GM21528 (cell line): ENCODE data around the gene C5.

Experiments used
- ATAC-seq: cut with Tn5 transposase; IDR thresholded peaks from one replicate; pipeline ENCODE4 v1.9.1; 2021; ENCODE audit warnings: mild to moderate bottlenecking, moderate library complexity; ENCODE audit not compliant: unreplicated experiment, low FRiP score

The C5 gene

GRCh38 chr9:120928015-120928482 is 122.0 kb downstream of the C5 start:
- no peak for ATAC-seq

- ATAC-seq, result no peak
These were observed 122.6 kb downstream of the C5 start for GRCh38 chr9:120927269-120928014.

GRCh38 chr9:120926397-120926928 is 123.6 kb downstream of the C5 start, which contains the start of gene TRAF1:
TSS of gene TRAF1 (minus strand) at chr9:120926796. CDS start at chr9:120926075, 721 bp downstream.
- ATAC-seq, result peak; percentile 26

- peak; percentile 45 for ATAC-seq
These were observed 124.3 kb downstream of the C5 start for GRCh38 chr9:120925535-120926396.

DNA sequence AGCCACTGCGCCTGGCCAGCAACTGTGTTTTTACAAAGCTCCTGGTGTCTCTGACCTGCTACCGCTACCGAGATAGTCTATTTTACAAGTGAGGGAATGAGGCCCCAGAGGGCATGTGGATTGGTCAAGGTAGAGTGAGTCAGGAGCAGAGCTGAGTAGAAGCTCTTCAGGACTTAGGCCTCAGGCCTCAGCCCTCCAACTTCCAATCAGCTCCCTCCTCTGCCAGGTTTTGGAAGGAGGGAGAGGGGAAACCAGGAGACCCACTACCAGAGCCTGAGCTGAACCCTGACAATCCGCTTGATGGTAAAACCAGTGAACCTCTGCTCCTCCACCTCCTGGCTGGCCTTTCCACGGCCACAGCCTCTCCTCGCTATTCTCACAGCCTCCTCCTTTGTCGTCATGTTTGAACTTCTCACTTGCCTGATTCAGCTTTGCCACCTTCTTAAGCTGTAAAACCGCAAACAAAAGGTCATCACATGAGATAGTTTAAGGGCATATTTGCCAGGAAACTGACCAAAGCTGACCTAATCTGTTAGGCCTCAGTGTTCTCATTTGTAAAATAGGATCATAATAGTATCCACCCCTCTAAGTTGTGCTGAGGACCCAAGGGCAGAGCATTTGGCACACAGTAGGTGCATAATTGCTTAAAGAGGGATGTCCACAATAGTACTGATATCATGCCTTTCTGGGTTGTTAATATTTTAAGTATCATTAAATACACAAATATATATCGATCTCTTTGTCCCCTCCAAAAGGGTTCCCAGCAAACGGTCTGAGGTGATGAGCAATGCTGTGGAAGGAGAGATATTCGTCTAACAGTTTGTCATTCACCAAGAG is 125.2 kb downstream of the C5 start:
- ATAC-seq, result no peak

DNA sequence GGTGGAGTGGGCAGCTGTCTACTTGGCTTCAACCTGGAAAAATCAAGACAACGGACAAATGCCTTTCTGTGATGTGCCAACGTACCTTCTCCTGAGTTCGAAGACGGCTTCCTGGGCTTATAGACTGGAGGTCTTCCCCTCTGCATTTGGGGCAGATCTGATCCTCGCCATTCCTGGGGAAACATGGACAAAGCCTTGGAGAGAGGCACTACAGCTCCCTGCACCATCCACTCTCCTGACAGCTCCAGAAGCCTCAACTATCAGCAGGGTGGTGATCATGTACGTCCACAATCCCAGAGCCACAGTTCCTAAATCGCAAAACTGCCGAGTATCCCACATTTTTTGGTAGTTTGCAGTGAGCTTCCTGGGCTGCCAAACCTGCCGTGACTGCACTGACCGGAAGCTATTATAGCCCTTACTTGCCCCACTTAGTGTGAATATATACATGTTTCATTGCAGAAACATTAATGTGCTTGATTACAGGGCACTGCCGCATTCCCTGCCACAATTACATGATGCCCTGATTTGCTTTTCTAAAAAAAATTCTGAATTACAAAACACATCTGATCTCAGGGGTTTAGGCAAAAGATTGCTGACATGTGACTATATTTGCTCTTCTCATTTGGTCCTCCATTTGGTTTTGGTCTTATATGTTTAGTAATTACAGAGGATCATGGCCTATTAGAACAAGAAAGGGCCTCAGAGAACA is 126.3 kb downstream of the C5 start:
- ATAC-seq, result no peak

GRCh38 chr9:120922404-120923195 is 127.5 kb downstream of the C5 start:
- ATAC-seq, result no peak

DNA sequence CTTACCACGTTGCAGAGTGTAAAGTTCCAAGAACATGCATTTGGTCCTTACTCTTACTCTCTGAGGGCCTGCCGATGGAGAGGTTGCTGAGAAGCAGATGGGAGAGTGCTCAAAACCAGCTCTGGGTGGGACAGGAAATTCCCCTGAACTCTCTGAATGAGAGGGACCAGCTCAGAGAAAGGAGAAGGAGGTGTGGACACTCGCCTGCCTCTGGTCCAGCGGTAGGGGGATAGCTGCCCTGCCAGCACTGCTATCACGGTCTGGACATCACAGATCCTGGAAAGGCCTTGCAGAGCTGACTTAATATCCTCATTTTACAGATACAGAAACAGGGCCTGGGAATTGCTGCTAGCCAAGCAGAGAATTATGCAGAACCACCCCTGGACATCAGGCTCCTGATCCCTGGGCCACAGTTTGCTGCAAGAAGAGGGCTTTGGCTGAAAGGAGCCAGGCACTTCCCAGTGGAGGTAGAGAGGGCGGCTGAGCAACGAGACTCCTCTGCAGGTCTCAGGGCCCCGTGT is 128.4 kb downstream of the C5 start:
- ATAC-seq, result no peak

- ATAC-seq, result no peak
These were observed 129.3 kb downstream of the C5 start for GRCh38 chr9:120920806-120921178.

- ATAC-seq, result no peak
These were observed 130.0 kb downstream of the C5 start for GRCh38 chr9:120919843-120920805.

DNA sequence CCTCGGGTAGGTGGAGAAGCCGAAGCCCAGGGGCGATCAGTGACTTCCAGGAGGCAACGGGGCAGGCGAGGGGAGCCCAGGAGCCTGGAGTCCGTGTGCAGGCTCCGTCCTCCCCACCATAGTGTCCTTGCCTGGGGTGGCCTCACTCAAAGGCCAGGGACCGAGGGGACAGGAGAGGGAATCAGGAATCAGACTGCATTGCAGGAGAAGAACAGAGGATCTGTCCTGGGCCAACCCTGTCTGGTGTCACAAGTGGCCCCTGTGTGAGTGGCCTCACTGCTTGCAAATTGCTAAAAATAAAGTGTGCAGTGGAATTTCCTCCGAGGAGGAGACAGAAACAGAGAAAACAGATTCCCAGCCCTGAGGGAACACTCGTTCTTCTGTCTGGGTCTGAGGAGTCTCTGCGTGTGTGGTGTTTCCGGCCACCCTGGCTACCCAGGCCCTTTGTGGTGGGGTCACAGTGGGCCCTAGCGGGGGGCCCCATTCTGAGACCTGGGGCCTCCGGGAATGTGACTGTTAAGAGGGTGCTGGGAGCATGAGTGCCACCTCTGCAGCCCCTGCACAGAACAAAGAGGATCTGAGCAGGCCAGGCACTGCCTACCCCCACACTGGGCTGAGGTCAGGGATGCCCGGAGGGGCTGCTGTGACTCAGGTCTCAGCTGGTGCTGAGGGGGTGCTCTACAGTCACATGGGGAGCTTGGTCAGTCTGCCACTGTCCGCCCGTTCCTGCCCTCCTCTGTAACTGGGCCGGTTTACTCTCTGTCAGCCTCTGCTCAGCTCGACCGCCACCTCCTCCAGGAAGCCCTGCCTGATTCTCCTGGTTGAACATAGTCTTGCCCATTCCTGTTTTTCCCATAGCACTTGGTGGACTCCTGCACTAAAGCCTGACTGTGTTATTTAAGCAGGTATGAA is 130.9 kb downstream of the C5 start:
- ATAC-seq, result no peak

DNA sequence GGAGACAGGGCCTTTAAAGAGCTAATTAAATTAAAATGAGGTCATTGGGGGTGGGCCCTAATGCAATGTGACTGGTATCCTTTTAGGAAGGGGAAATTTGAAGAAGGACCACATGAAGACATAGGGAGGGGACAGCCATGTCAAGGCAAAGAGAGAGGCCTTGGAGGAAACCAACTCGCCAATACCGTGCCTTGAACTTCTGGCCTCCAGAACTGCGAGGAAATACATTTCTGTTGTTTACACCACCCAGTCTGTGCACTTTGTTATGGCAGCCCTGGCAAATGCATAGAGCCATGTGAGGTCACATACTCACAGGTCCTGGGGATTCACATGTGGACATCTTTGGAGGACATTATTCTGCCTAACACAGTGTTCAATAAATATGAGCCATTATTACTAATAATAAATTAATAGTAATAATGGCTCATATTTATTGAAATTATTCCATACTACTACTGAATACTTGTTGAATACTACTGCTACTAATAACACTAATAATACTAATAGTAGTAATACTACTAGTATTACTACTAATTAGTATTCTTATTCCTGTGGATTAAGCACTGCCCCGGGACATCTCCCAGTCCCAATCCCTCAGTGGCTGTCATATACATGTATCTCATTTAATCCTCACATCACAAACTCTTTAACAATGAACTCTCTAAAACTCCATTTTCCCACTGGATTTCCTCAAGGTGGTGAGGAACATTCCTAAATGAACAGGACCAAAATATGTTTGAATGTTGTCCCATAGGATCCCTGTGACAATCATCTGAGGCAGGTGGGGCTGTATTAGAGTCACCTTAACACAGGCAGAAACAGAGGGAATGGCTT is 131.9 kb downstream of the C5 start:
- no peak for ATAC-seq

DNA sequence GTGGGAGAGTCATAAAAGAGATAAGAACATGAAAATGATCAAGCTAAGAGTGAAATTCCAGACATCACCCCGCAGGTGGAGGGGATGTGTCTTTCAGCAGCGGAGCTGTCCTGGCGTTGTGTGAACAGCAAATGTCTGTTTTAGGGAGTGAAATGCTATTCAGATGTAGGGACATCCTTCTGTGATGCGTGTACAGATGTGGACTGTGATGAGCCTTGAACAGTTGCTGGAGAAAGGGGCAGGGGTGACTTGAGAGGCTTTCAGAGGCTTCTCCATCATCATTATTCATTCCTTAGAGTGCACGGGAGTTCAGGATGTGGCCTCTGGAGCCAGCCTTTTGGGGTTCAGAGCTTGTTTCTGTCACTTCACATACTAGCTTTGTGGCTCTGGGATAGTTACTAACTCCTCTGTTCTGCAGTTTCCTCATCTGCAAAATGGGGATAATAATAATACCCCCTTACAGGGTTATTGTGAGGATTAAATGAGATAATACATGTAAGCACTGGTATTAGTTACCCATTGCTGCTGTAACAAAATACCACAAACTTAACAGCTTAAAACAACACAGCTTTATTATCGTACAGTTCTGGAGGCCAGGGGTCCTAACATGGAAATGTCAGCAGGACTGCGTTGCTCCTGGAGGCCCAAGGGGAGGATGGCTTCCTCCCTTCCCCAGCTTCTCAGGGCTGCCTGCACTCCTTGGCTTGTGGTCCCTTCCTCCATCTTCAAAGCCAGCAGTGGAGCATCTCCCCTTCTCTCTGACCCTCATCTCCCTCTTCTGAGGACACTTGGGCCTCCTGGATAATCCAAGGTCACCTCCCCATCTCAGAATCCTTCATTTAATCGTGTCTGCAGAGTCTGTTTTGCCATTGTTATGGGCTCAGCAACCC is 132.8 kb downstream of the C5 start:
- no peak for ATAC-seq

- ATAC-seq, result no peak
These were observed 133.5 kb downstream of the C5 start for GRCh38 chr9:120916588-120916987.
